ENCODE results near the gene LARGE1. TPM values are rescaled to one million over a fixed set of nuclear protein-coding genes. Genes with fewer than 3 reads are reported as not detected.

LARGE1 gene
- total and polyA plus RNA-seq, 2 of the 13 experiments (the other 11 are each of a cell fraction or from before 2014, with no cell fraction given): 8.4 to 11.0 TPM

- TF ChIP-seq ZNF333 (CRISPR knock-in tag; IDR thresholded peaks at IDR 0.05; ENCODE audit: borderline replicate concordance) (no peak), AGO2 (optimal IDR thresholded peaks at IDR 0.05; ENCODE audit: low read depth, low read length) (no peak), SNRNP70 (IDR thresholded peaks at IDR 0.05; ENCODE audit: low read depth, low read length) (no peak), TARDBP (CRISPR knock-in tag; IDR thresholded peaks at IDR 0.05) (peak; percentile 42; the same call in 1 of the 2 replicates), HINFP (CRISPR knock-in tag; IDR thresholded peaks at IDR 0.05; ENCODE audit: low read depth) (no peak), SP5 (CRISPR knock-in tag; IDR thresholded peaks at IDR 0.05; ENCODE audit: borderline replicate concordance, low read depth) (no peak), ZNF644 (CRISPR knock-in tag; IDR thresholded peaks at IDR 0.05; ENCODE audit: low read depth) (no peak), FOXA1 (IDR thresholded peaks at IDR 0.05) (no peak), FOXA1 (CRISPR knock-in tag; IDR thresholded peaks at IDR 0.05) (peak; percentile 87), ZNF619 (CRISPR knock-in tag; IDR thresholded peaks at IDR 0.05) (no peak), ZNF792 (CRISPR knock-in tag; IDR thresholded peaks at IDR 0.05) (no peak), HMGXB3 (CRISPR knock-in tag; IDR thresholded peaks at IDR 0.05; ENCODE audit: borderline replicate concordance) (no peak), MAFF (IDR thresholded peaks at IDR 0.05; ENCODE audit: low read depth, low read length) (no peak), RBAK (CRISPR knock-in tag; IDR thresholded peaks at IDR 0.05) (no peak), ZNF678 (CRISPR knock-in tag; IDR thresholded peaks at IDR 0.05) (no peak), NR2F1 (CRISPR knock-in tag; IDR thresholded peaks at IDR 0.05) (peak in 1 of 2 experiments; percentile 46; a peak in 3 of 4 replicates), ELF1 (CRISPR knock-in tag; IDR thresholded peaks at IDR 0.05) (no peak), ZNF331 (CRISPR knock-in tag; IDR thresholded peaks at IDR 0.05) (no peak), RFXAP (CRISPR knock-in tag; IDR thresholded peaks at IDR 0.05; ENCODE audit: borderline replicate concordance) (no peak), THRA (CRISPR knock-in tag; IDR thresholded peaks at IDR 0.05; ENCODE audit: borderline replicate concordance) (no peak), KAT7 (CRISPR knock-in tag; IDR thresholded peaks at IDR 0.05; ENCODE audit: borderline replicate concordance) (no peak), PBX3 (CRISPR knock-in tag; IDR thresholded peaks at IDR 0.05; ENCODE audit: borderline replicate concordance) (no peak), ZNF557 (CRISPR knock-in tag; IDR thresholded peaks at IDR 0.05) (no peak), EEA1 (CRISPR knock-in tag; IDR thresholded peaks at IDR 0.05; ENCODE audit: borderline replicate concordance) (no peak)
Observed at GRCh38 chr22:33561149-33561807, 359.0 kb downstream of the LARGE1 start (continued).
